ENCODE results near the gene VAT1. TPM values are rescaled to one million over a fixed set of nuclear protein-coding genes. Genes with fewer than 3 reads are reported as not detected.

VAT1 gene
- total and polyA plus RNA-seq, 9 donors = 121 to 421 (median 327) TPM

DNA sequence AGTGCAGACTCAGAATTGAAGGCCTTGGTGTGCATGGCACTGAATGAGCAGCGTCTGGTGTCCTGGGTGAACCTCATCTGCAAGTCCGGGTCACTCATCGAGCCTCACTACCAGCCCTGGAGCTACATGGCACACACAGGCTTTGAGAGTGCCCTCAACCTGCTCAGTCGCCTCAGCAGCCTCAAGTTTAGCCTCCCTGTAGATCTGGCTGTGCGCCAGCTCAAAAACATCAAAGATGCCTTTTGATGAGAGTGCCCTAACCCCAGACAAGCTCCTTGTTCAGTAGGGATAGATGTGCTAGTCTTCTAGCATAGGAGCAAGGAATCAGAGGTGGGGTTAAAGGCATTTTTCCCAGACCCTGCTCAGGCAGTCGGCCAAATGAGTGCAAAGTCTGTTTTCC, 30.7 kb downstream of the VAT1 start:
- Histone ChIP-seq H3K4me1 (ENCODE audit: insufficient read depth) (no peaks in the 10 kb centered on the region), H3K9me3 (no peaks in the 10 kb centered on the region), H3K36me3 (no peaks in the 10 kb centered on the region), H3K27me3 (no peaks in the 10 kb centered on the region), H3K27ac (no peak overlapping the region), H3K4me3 (no peak overlapping the region)
- TF ChIP-seq EP300 (IDR thresholded peaks at IDR 0.05) = no peak
- no peak for TF ChIP-seq POLR2A (IDR thresholded peaks at IDR 0.05)
- TF ChIP-seq, protein P1, sequence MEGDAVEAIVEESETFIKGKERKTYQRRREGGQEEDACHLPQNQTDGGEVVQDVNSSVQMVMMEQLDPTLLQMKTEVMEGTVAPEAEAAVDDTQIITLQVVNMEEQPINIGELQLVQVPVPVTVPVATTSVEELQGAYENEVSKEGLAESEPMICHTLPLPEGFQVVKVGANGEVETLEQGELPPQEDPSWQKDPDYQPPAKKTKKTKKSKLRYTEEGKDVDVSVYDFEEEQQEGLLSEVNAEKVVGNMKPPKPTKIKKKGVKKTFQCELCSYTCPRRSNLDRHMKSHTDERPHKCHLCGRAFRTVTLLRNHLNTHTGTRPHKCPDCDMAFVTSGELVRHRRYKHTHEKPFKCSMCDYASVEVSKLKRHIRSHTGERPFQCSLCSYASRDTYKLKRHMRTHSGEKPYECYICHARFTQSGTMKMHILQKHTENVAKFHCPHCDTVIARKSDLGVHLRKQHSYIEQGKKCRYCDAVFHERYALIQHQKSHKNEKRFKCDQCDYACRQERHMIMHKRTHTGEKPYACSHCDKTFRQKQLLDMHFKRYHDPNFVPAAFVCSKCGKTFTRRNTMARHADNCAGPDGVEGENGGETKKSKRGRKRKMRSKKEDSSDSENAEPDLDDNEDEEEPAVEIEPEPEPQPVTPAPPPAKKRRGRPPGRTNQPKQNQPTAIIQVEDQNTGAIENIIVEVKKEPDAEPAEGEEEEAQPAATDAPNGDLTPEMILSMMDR (IDR thresholded peaks at IDR 0.05) = no peak
- 91 to 95% (median 92%) methylated on average over 6 of the region's 6 CpGs for WGBS, 3 donors
- intact Hi-C loops (cut with DNase I) = loop anchor here in 1 of 4 donors (10.0 kb wide), 1 partner anchor 147 kb away; the partner anchor contains the start of gene AOC2
- no peak for DNase-seq

DNA sequence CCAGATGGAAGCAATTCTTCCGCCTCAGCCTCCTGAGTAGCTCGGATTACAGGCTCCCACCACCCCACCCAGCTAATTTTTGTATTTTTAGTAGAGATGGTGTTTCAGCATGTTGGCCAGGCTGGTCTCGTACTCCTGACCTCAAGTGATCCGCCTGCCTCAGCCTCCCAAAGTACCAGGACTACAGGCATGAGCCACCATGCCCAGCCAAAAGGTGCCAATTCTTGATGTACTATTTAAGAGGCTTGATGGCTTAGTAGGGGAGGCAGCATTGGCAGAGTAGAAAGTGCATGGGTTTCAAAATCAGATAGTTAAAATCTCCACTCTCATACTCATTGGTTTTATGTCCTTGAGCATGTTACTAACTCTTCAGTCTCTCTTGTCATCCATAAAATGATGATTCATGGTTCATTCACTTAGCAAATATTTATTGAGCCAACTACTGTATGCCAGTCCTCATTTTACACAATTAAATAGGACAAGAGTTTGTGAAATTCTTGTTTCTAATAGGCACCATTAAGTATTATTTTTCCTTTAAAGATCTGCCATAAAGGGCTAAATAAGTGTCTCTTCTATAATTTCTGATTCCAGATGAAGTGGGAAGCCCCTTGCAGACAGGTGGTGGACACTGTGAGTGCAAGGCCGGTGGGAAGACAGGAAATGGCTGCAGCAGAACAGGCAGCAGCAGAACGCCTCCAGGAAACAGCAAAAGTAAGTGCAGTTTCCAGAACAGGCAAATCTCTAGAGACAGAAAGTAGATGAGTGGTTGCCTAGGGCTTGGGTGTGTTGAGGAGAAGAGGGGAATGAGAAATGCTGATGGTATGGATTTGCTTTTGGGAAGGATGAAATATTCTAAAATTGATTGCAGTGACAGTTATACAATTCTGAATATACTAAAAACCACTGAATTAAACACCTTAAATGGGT, 32.2 kb downstream of the VAT1 start:
- H3K36me3 ChIP-seq = no peaks in the 10 kb centered on the region
- no peaks in the 10 kb centered on the region for H3K4me1 ChIP-seq (ENCODE audit: insufficient read depth)
- H3K27ac ChIP-seq = no peak overlapping the region
- H3K9me3 ChIP-seq = no peaks in the 10 kb centered on the region
- no peak for DNase-seq
- WGBS, 3 donors = 88 to 91% (median 90%) methylated on average over 6 of the region's 6 CpGs
- H3K27me3 ChIP-seq = no peaks in the 10 kb centered on the region
- TF ChIP-seq POLR2A (IDR thresholded peaks at IDR 0.05) (no peak), EP300 (IDR thresholded peaks at IDR 0.05) (no peak)
- TF ChIP-seq, protein P1 (IDR thresholded peaks at IDR 0.05) = no peak
- intact Hi-C loops (cut with DNase I) = loop anchor here in 1 of 4 donors (10.0 kb wide), 1 partner anchor 145 kb away; the partner anchor contains the start of gene AOC2
- no peak overlapping the region for H3K4me3 ChIP-seq

DNA sequence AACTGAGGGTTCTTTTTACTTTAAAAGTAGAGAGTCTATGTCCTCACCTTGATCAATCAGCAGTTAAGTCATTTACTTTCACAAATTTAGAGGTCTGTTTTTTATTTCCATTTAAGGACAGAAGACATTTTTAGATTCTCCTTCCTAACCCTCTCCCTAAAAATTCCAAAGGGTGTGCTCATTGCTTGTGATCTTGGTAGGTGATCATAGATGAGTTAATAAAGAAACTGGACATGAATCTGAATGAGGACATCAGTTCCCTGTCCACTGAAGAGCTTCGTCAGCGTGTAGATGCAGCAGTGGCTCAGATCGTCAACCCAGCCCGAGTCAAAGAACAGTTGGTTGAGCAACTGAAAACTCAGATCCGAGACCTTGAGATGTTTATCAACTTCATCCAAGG, 33.0 kb downstream of the VAT1 start:
- no peaks in the 10 kb centered on the region for H3K36me3 ChIP-seq
- no peak overlapping the region for H3K4me3 ChIP-seq
- no peaks in the 10 kb centered on the region for H3K4me1 ChIP-seq (ENCODE audit: insufficient read depth)
- no peaks in the 10 kb centered on the region for H3K9me3 ChIP-seq
- no peak overlapping the region for H3K27ac ChIP-seq
- 83 to 86% (median 84%) methylated on average over 5 of the region's 5 CpGs for WGBS, 3 donors
- intact Hi-C loops (cut with DNase I) = no loop called here
- TF ChIP-seq, protein P1 (IDR thresholded peaks at IDR 0.05) = no peak
- no peak for TF ChIP-seq EP300 (IDR thresholded peaks at IDR 0.05)
- TF ChIP-seq POLR2A (IDR thresholded peaks at IDR 0.05) = no peak
- DNase-seq = no peak
- no peaks in the 10 kb centered on the region for H3K27me3 ChIP-seq

DNA sequence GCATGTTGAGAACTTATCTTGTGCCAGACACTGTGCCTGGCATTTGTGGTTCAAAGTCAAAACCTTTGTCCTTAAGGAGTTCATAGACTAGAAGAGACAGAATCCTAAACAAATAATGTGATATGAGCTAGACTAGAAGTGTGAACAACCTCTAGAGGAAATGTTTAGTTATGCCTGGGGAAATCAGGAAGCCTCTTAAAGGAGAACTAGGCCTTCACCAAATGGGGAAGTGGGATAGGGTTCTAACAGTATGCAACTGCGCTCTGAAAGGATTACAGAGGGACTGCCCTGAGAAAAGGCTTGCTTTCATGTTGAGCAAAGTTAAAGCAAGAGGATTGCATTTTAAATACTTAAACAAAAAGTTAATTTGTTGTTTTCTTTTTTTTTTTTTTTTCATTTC, 37.0 kb downstream of the VAT1 start:
- Histone ChIP-seq H3K27ac (no peak overlapping the region), H3K9me3 (no peaks in the 10 kb centered on the region), H3K27me3 (no peaks in the 10 kb centered on the region), H3K4me3 (no peak overlapping the region), H3K4me1 (ENCODE audit: insufficient read depth) (peaks cover 3% of the 10 kb centered on the region), H3K36me3 (no peaks in the 10 kb centered on the region)
- 0 to 67% (median 59%) methylated on average over 1 of the region's 1 CpG for WGBS, 3 donors
- TF ChIP-seq, protein P1 (IDR thresholded peaks at IDR 0.05) = no peak
- intact Hi-C loops (cut with DNase I) = no loop called here
- no peak for DNase-seq

All from ovary (tissue), 9 donors.